Right forelimb (tissue), 1 donor: ENCODE results near the gene FFAR3.

Experiments
- DNase-seq: peaks from one replicate; pipeline ENCODE4 v3.0.0-alpha.2; 2018

FFAR3 gene

GRCh38 chr19:35331551-35332214 is 26.6 kb upstream of the FFAR3 start:
- DNase-seq = no peak

DNA sequence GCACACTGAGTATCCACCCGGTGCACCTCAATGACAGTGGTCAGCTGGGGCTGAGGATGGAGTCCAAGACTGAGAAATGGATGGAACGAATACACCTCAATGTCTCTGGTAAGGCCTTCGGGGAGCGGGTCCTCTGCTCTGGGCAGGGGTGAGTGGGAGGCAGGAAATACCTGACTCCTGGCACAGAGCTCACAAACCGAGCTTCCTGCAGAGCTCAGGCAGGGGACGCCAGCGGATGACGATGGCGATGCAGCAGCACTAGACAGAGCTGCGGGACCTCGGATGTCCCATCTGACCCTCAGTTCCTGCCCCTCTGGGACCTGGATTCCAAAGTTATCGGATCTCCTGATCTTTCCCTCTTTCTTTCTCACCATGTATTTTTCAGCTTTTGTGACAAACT is 25.4 kb upstream of the FFAR3 start:
- no peak for DNase-seq

DNA sequence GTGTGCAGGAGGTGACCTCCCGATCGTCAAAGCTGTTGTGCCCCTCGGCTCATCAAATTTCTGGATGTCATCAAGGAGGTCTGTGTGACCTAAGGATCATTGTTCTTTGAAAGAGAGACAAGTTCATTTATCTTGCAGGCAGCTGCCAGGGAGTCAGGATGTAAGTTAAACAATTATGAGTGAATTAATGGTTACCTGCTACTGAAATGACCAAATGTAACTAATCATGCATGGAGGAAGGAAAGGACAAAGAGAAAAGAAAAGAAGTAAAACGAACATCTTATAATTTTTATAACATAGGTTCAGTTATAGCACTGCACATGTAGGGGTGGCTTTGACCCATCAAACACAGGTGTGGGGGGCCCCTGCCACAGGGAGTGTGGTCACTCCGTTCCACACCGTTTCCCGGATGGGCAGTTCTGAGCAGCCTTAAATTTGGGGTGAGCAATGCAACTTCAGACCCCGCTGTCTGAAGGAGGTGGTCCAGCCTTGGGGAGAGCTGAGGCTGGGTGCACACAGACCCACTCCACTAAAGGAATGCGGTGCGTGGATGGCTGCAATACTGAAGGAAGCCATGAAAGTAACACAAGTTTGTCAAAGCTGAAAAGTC is 24.0 kb upstream of the FFAR3 start:
- no peak for DNase-seq

- no peak for DNase-seq
Observed at GRCh38 chr19:35336166-35336955, 21.9 kb upstream of the FFAR3 start.

DNA sequence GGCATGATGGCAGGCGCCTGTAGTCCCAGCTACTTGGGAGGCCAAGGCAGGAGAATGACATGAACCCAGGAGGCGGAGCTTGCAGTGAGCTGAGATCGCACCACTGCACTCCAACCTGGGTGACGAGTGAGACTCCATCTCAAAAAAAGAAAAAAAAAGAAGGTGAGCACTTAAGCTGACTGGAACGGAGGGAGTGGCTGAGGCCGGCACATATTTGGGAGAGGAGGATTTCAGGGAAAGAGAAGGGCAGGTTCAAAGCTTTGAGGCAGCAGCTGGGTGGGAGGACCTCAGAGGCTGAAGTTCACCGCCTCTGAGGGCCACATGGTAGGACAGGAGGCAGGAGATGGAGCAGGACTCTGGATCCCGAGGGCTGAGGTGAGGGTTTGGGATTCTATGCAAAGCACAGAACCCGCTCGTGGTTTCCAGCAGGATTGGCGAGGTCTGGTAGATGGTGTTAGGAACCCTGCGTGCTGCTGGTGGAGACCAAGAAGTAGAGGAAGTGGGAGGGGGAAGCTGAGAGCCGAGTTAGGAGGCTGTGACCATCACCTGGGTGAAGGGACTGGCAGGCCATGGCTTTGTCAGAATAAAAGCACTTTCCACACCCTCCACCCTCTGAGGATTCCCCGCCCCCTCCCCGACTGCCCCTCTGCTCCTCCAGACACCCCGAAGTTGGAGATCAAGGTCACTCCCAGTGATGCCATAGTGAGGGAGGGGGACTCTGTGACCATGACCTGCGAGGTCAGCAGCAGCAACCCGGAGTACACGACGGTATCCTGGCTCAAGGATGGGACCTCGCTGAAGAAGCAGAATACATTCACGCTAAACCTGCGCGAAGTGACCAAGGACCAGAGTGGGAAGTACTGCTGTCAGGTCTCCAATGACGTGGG is 20.9 kb upstream of the FFAR3 start:
- DNase-seq = no peak

DNA sequence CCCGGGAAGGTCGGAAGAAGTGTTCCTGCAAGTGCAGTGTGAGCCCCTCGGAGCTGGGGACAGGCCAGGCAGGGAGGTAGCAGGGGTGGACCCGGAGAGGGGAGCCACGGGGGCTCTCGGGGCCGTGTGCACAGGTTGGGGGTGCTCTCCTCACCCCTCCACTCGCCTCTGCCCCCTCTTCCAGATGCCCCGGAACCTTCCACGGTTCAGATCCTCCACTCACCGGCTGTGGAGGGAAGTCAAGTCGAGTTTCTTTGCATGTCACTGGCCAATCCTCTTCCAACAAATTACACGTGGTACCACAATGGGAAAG is 20.3 kb upstream of the FFAR3 start:
- no peak for DNase-seq

GRCh38 chr19:35340431-35340830 is 17.8 kb upstream of the FFAR3 start:
- DNase-seq = no peak

DNA sequence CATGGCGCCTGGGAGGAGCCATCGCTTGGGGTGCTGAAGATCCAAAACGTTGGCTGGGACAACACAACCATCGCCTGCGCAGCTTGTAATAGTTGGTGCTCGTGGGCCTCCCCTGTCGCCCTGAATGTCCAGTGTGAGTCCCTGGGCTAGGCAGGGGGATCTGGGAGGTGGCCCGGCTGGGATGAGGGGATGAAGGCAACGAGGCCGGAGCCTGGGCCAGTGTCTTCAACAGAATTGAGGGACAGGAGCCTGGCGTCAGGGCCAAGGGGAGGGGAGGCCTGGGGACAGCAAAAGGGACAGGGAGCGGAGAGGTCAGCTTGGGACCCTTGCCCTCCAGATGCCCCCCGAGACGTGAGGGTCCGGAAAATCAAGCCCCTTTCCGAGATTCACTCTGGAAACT is 17.3 kb upstream of the FFAR3 start:
- no peak for DNase-seq

DNA sequence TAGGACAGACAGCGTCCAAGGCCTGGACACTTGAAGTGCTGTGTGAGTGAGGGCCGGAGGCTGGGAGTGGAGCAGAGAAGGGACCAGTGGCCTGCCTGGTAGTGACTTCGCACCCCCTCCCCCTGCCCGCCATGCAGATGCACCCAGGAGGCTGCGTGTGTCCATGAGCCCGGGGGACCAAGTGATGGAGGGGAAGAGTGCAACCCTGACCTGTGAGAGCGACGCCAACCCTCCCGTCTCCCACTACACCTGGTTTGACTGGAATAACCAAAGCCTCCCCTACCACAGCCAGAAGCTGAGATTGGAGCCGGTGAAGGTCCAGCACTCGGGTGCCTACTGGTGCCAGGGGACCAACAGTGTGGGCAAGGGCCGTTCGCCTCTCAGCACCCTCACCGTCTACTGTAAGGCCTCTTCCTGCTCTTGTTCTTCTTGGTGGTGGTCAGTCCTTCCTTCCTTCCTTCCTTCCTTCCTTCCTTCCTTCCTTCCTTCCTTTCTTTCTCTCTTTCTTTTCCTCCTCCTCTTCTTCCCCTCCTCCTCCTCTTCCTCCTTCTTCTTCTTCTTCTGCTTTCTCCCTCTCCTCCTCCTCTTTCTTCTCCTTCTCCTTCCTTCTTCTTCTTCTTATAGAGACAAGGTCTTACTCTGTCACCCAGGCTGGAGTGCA is 16.6 kb upstream of the FFAR3 start:
- DNase-seq = no peak

DNA sequence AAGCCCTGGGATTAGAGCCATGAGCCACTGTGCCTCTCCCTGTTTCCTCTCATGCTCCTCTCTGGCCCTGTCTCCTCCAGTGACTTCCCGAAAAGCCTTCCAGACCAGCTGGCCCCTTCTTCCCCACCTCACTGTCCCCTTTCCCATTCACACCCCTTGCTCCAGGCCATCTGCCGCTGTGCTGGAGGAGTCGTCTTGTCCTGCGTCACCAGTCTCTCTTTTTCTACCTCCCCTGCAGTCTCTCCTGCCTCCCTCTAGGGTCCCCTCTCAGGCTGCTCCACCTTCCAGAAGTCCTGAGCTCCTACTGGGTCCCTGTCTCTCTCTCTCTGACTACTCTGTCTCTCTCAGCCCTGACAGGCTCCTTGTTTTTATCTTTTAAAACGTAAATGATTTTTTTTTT is 15.8 kb upstream of the FFAR3 start:
- no peak for DNase-seq

DNA sequence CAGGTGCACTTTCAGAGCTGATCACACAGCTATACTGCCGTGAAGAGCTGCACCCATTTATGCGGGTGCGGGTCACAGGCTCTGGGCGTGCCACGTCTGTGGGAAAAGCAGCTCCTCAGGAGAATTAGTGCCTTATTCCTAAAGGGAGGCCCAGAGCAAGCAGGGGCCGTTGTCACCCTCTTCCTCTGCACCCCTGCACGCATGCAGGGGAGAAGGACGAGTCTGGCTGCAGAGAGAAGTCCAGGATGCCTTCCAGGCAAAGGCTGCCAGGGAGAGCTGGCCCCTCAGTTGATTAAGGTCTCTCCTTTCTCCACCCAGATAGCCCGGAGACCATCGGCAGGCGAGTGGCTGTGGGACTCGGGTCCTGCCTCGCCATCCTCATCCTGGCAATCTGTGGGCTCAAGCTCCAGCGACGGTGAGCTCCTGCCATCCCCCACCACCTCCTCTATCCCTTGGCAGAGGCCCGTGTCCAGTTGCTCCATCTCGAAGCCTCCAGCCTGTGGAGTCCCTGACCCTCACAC is 13.7 kb upstream of the FFAR3 start:
- no peak for DNase-seq

GRCh38 chr19:35345671-35346111 is 12.6 kb upstream of the FFAR3 start:
- DNase-seq = no peak

GRCh38 chr19:35346193-35347052 is 11.8 kb upstream of the FFAR3 start:
- no peak for DNase-seq

- DNase-seq = no peak
Observed at GRCh38 chr19:35347171-35347929, 10.9 kb upstream of the FFAR3 start, which contains the start of gene FFAR1. TSS of gene FFAR1 (plus strand) at chr19:35347902. CDS start at chr19:35351552, 3,650 bp downstream.

DNA sequence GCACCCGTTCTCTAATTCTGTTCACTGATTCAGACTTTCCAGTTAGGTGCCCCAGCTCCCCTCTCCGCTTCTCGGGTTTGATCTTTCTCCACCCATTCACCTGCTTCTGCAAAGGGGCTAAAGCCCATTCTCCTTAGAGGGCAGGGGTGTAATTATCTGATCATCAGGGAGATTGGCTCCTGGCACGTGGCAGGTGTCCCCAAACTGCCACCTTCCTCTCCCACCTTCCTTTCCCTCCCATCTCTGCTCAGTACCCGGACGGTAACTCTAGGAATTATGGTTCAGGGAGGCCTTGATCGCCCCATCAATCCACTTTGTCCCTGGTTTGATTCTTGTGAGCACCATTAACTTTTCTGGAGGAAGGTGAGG is 10.3 kb upstream of the FFAR3 start:
- no peak for DNase-seq

GRCh38 chr19:35348911-35349611 is 9.2 kb upstream of the FFAR3 start:
- no peak for DNase-seq

DNA sequence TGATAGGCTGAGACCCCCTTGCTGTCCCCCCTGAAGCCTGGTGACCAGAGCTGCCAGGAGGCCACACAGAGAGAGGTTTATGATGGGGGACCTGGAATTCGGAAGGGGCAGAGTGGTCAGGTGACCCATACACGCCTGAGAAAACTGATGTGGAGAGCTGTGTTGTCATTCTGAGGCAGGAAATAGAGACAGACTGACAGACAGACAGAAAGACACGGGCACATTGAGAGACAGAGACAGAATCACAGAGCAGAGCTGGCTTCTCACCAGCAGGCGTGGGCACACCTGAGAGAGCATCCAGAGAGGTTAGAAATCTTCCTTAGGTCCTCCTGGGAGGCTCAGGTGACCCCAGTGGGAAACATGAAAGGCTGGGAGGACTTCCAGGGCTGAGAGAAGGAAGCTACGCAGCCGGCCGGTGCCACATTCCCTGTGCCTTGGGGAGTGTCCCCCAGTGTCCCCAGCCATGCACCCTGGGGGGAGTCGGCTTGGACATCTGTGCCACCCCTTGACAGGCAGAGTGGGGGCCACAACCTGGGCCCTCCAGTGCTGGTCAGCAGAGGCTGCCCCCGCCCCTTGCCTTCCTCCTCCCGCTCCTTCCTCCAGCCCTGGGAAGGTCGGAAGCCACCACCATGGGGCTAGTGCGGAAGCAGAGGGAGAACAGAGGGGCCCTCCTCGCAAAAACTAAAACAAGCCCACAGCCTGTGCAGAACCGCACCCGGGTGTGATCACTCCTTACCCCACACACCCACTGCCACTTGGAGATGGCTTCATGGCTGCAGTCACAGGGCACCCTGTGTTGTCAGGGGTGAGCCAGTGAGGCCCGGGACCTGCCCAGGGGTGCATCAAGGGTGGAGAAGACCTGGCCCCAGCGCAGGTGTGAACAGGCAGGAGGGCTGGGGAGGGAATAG is 8.4 kb upstream of the FFAR3 start:
- no peak for DNase-seq

DNA sequence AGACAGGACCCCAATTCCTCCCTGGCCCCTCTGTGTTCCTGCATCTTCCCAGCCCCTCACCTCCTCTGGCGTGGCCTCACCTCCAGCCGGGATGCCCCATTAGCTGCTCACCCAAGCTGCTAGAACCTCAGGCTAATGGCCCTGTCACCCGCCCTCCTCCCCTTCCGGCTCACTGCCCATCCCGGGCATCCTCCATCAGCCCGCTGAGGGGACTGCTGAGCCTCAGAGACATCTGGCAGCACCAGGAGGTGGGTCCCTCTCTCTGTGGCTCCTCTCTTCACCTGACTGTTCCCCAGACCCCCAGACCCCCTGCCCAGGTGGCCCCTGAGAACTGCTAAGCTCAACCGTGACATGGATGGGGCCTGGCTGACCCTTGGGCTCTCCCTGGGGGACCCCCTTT is 7.7 kb upstream of the FFAR3 start:
- no peak for DNase-seq
